HepG2 (cell line): ENCODE measurements around the gene PAIP1. TPM values are rescaled to one million over a fixed set of nuclear protein-coding genes. Genes with fewer than 3 reads are reported as not detected.

ENCODE experiments used
- ATAC-seq: fragments of 200-7000 bp; cut with Tn5 transposase; 3 replicates; pipeline ENCODE4 v1.9.1; 2020; ENCODE audit warnings: mild to moderate bottlenecking, moderate library complexity
- BruUV-seq: library from RNA; stranded (reverse); fragments of 400-500 nt; replicated peaks from 2 replicates; lab custom pipeline; 2021; lab: Mats Ljungman, UMichigan
- CTCF ChIA-PET: fragments of 300-600 bp; formaldehyde crosslinking; extraction: SDS; loops from one replicate; lab custom pipeline; 2021; ENCODE audit warnings: low total read pairs, inconsistent platforms, low intra/inter-chr PET ratio; lab: Yijun Ruan, JAX
- POLR2A ChIA-PET: fragments of 350-600 bp; sonication (Branson Sonifier 250); formaldehyde crosslinking; loops from one replicate; lab custom pipeline; 2020; ENCODE audit warnings: antibody characterized with exemption, inconsistent platforms; lab: Yijun Ruan, JAX
- DNase-seq: peaks from one replicate; pipeline ENCODE4 v3.0.0-alpha.2; 2015; ENCODE audit warnings: low spot score
- FAIRE-seq: peaks from 3 replicates; lab custom pipeline; 2011; peaks lifted over from hg19 to GRCh38; lab: Jason Lieb, UNC
- H2AFZ ChIP-seq: one replicate; pipeline ENCODE4 v1.6.1; 2011; ENCODE audit warnings: low read length, inconsistent platforms
- H3K27ac ChIP-seq: fragments of 300-600 bp; 3 replicates; pipeline ENCODE4 v1.8.0; 2011; ENCODE audit warnings: mixed run types, mild to moderate bottlenecking, mixed read lengths, low read length, inconsistent platforms; ENCODE audit not compliant: insufficient read depth; ENCODE audit errors: extremely low read length
- H3K27me3 ChIP-seq, 2 experiments: fragments of 200-600 bp in 1 of 2; 2 replicates in 1 of 2; 3 replicates in 1 of 2; pipeline versions ENCODE4 v1.6.0 to v1.8.0; 2011; ENCODE audit warnings: low read length in 2 of 2, mild to moderate bottlenecking in 2 of 2, moderate library complexity in 2 of 2, inconsistent platforms in 1 of 2; ENCODE audit not compliant: insufficient read depth in 2 of 2, control insufficient read depth in 1 of 2
- H3K36me3 ChIP-seq, 2 experiments: fragments of 200-600 bp in 1 of 2; replicated peaks in 1 of 2; 2 replicates in 1 of 2; 3 replicates in 1 of 2; pipeline versions ENCODE4 v1.5.1 to v1.8.0; 2011; ENCODE audit warnings: low read length in 2 of 2, inconsistent platforms in 1 of 2; ENCODE audit not compliant: insufficient read depth in 2 of 2, control insufficient read depth in 1 of 2
- H3K4me1 ChIP-seq: 2 replicates; pipeline ENCODE4 v1.5.1; 2012; ENCODE audit warnings: low read length, inconsistent platforms; ENCODE audit not compliant: insufficient read depth
- H3K4me2 ChIP-seq: 2 replicates; pipeline ENCODE4 v1.6.0; 2011; ENCODE audit warnings: low read depth, low read length, inconsistent platforms
- H3K4me3 ChIP-seq, 3 experiments: fragments of 200-600 bp in 1 of 3; sonication (generic), shearing (Covaris generic) in 1 of 3; replicated peaks in 1 of 3; 2 replicates each; pipeline ENCODE4 v1.5.1; 2011 to 2016; ENCODE audit warnings: low read length in 3 of 3, inconsistent platforms in 2 of 3, low read depth in 2 of 3, mild to moderate bottlenecking in 2 of 3, control low read depth in 1 of 3, mixed read lengths in 1 of 3; ENCODE audit not compliant: insufficient read depth in 1 of 3
- H3K79me2 ChIP-seq: one replicate; pipeline ENCODE4 v1.6.1; 2011; ENCODE audit warnings: low read length, inconsistent platforms; ENCODE audit not compliant: insufficient read depth
- H3K9ac ChIP-seq: 2 replicates; pipeline ENCODE4 v1.6.0; 2011; ENCODE audit warnings: mild to moderate bottlenecking, low read depth, low read length, inconsistent platforms; ENCODE audit not compliant: insufficient read depth
- H3K9me3 ChIP-seq: 2 replicates; pipeline ENCODE4 v1.5.1; 2012; ENCODE audit warnings: mild to moderate bottlenecking, low read length
- H4K20me1 ChIP-seq: 2 replicates; pipeline ENCODE4 v1.6.0; 2011; ENCODE audit warnings: inconsistent platforms, mild to moderate bottlenecking, low read length, moderate library complexity; ENCODE audit not compliant: insufficient read depth
- AKNA ChIP-seq: sonication (generic); formaldehyde crosslinking; IDR thresholded peaks from 2 replicates; pipeline ENCODE4 v1.4.0; 2020; ENCODE audit warnings: missing genetic modification reagents, borderline replicate concordance
- BCL6 ChIP-seq: IDR thresholded peaks from 2 replicates; pipeline ENCODE4 v1.6.1; 2016; ENCODE audit warnings: missing genetic modification reagents, missing compliant biosample characterization
- CBFB ChIP-seq: sonication (generic); formaldehyde crosslinking; IDR thresholded peaks from 2 replicates; pipeline ENCODE4 v1.4.0; 2020; ENCODE audit warnings: missing genetic modification reagents
- ELF1 ChIP-seq: sonication (generic); formaldehyde crosslinking; IDR thresholded peaks from 2 replicates; pipeline ENCODE4 v1.4.0; 2020; ENCODE audit warnings: missing genetic modification reagents
- GZF1 ChIP-seq: sonication (generic); formaldehyde crosslinking; IDR thresholded peaks from 2 replicates; pipeline ENCODE4 v1.5.1; 2020; ENCODE audit warnings: mild to moderate bottlenecking, missing genetic modification reagents
- MTF1 ChIP-seq: sonication (generic); formaldehyde crosslinking; IDR thresholded peaks from 2 replicates; pipeline ENCODE4 v1.5.0; 2020; ENCODE audit warnings: missing genetic modification reagents
- NCOA5 ChIP-seq: sonication (generic); formaldehyde crosslinking; IDR thresholded peaks from 2 replicates; pipeline ENCODE4 v1.4.0; 2020; ENCODE audit warnings: missing genetic modification reagents
- NFKBIZ ChIP-seq: IDR thresholded peaks from 2 replicates; pipeline ENCODE4 v1.6.1; 2018; ENCODE audit warnings: missing genetic modification reagents, missing compliant biosample characterization
- NR2F6 ChIP-seq, 2 experiments: IDR thresholded peaks; 2 replicates each; pipeline ENCODE4 v1.6.1; 2016; ENCODE audit warnings: antibody characterized with exemption in 1 of 2, mild to moderate bottlenecking in 1 of 2
- PHF8 ChIP-seq: sonication (generic); formaldehyde crosslinking; IDR thresholded peaks from 2 replicates; pipeline ENCODE4 v1.5.0; 2020; ENCODE audit warnings: missing genetic modification reagents
- POLR2G ChIP-seq: fragments of 200-400 bp; formaldehyde crosslinking; IDR thresholded peaks from 2 replicates; pipeline ENCODE4 v1.6.1; 2018; ENCODE audit warnings: mild to moderate bottlenecking, low read depth, low read length, moderate library complexity
- YEATS2 ChIP-seq: sonication (generic); formaldehyde crosslinking; IDR thresholded peaks from 2 replicates; pipeline ENCODE4 v1.4.0; 2020; ENCODE audit warnings: missing genetic modification reagents, borderline replicate concordance
- ZNF556 ChIP-seq: sonication (generic); formaldehyde crosslinking; IDR thresholded peaks from 2 replicates; pipeline ENCODE4 v1.4.0; 2020; ENCODE audit warnings: mild to moderate bottlenecking, missing genetic modification reagents, borderline replicate concordance
- ZNF703 ChIP-seq: sonication (generic); formaldehyde crosslinking; IDR thresholded peaks from 2 replicates; pipeline ENCODE4 v1.5.1; 2020; ENCODE audit warnings: missing genetic modification reagents, mild to moderate bottlenecking, moderate library complexity, borderline replicate concordance
- ZNF850 ChIP-seq: sonication (generic); formaldehyde crosslinking; conservative IDR thresholded peaks from 2 replicates; pipeline ENCODE4 v1.9.0; 2021; ENCODE audit warnings: mild to moderate bottlenecking, missing genetic modification reagents
- WGBS: methylation state at CpG from one replicate; pipeline ENCODE4 v1.1.6; 2017; ENCODE audit warnings: low lambda C conversion rate; 5-methylcytosine and 5-hydroxymethylcytosine counted together
- in situ Hi-C: cut with HindIII; loops from 2 replicates; pipeline ENCODE4 v1.10.0; 2017; ENCODE audit warnings: low pct_unique_long_range_greater_than_20kb; ENCODE audit not compliant: extremely low pct_ligation_motif_present
- intact Hi-C: fragments of 100-400 bp; cut with micrococcal nuclease; formaldehyde crosslinking; loops from one replicate; pipeline ENCODE4 v1.10.0; 2022; ENCODE audit not compliant: unreplicated experiment
- polyA plus RNA-seq, 8 experiments: library from polyadenylated mRNA; depleted of rRNA in 3 of 8; stranded (reverse) in 7 of 8; unstranded in 1 of 8; fragments of >200 nt; fragmentation: Illumina TruSeq in 4 of 8; extraction: Trizol in 4 of 8; gene quantifications; 2 replicates each; pipeline versions ENCODE4 v1.2.1 to v1.2.3, GENCODE V29; 2011 to 2016; ENCODE audit warnings: low read depth in 4 of 8, missing spikeins in 1 of 8, mixed read lengths in 1 of 8; ENCODE audit not compliant: insufficient read depth in 1 of 8
- total RNA-seq, 5 experiments: library from RNA; depleted of rRNA; stranded (reverse); fragments of >200 nt; fragmentation: Illumina TruSeq; extraction: Trizol; gene quantifications; 2 replicates each; pipeline ENCODE4 v1.2.3, GENCODE V29; 2016; ENCODE audit warnings: low read depth in 1 of 5
- TF ChIP-seq, protein P1 (sequence below): sonication (generic); formaldehyde crosslinking; IDR thresholded peaks from 2 replicates; pipeline ENCODE4 v1.8.1; 2023; ENCODE audit warnings: missing genetic modification reagents, mild to moderate bottlenecking, borderline replicate concordance
- TF ChIP-seq, protein P2 (sequence below): sonication (generic); formaldehyde crosslinking; IDR thresholded peaks from 2 replicates; pipeline ENCODE4 v1.4.0; 2020; ENCODE audit warnings: missing genetic modification reagents

Gene PAIP1
- total and polyA plus RNA-seq, 2 of the 13 experiments (the other 11 are each of a cell fraction or from before 2014, with no cell fraction given) = 96.6 to 116 TPM

DNA sequence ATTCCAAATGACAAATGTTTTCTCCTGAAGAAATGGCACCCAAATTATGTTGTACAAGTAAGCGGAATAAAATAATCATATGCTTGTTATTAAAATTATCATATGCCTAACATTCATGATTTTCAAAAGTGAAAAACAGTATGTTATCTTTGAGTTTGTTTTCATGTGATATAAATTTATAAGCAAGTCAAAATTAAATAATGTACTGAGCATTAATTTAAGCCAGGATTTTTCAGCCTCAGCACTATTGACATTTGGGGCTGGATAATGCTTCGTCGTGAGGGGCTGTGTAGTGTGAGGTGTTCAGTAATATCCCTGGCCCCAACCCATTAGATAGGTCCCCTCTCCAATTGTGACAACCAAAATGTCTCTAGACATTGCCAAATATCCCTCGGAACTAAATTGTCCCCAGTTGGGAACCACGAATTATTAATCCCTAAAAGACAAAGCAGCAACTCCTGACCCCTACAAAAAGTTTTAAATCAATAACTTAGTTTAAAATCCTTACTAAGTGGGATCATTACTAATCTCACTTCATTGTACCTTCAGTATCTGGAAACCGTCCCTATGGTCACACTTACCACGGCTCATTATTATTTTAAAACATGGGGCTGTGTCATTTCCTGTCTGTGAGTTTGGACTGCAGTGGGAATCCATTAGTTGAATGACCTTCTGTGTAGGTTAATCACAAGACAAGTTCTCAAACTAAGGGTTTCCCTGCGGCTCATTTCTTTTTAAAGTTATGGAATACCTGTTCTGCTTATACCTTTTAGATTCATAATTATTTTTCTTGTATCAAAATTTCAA lies 44.8 kb upstream of the PAIP1 start:
- Histone ChIP-seq H3K9ac (peak overlapping the region; percentile 78), H3K9me3 (no peaks in the 10 kb centered on the region), H3K79me2 (peaks cover 30% of the 10 kb centered on the region), H3K4me3 (peak overlapping the region; percentile 61 to 89 (median 80)), H3K4me2 (peak overlapping the region; percentile 97), H3K36me3 (no peaks in the 10 kb centered on the region), H3K4me1 (peaks cover 47% of the 10 kb centered on the region), H4K20me1 (no peaks in the 10 kb centered on the region), H3K27me3 (no peaks in the 10 kb centered on the region; a peak in 1 of 5 replicates), H2AFZ (peak overlapping the region; percentile 58), H3K27ac (peak overlapping the region; percentile 84)
- no TSS peak for BruUV-seq
- in situ Hi-C loops = no loop called here
- ATAC-seq (no peak), FAIRE-seq (no peak), DNase-seq (peak; percentile 32)
- CTCF ChIA-PET = no interaction called here
- intact Hi-C loops = loop anchor here (1.0 kb wide), 1 partner anchor 45 kb away; no protein-coding TSS in a partner anchor
- 15% methylated on average over 8 of the region's 8 CpGs for WGBS
- POLR2A ChIA-PET = interaction anchor here (1.1 to 1.7 kb wide), 5 partner anchors 12 to 480 kb away, joined by 3 to 8 read pairs (median 4); partner anchors contain the start of gene TMEM267
- no peak for TF ChIP-seq NFKBIZ (CRISPR knock-in tag)
- TF ChIP-seq CBFB (CRISPR knock-in tag) = no peak
- 0 out of 2 replicates have a peak, but pooled peaks have one; percentile 16 for TF ChIP-seq GZF1 (CRISPR knock-in tag)
- 0 out of 2 replicates have a peak, but pooled peaks have one; percentile 5 for TF ChIP-seq PHF8 (CRISPR knock-in tag)
- no peak for TF ChIP-seq ZNF850 (CRISPR knock-in tag)
- 0 out of 2 replicates have a peak, but pooled peaks have one; percentile 6 for TF ChIP-seq BCL6 (CRISPR knock-in tag)
- TF ChIP-seq ZNF556 (CRISPR knock-in tag) = no peak
- no peak for TF ChIP-seq ZNF703 (CRISPR knock-in tag)
- TF ChIP-seq MTF1 (CRISPR knock-in tag) = no peak
- TF ChIP-seq NCOA5 (CRISPR knock-in tag) = no peak
- peak; percentile 10; the same call in 1 of the 2 replicates for TF ChIP-seq POLR2G
- TF ChIP-seq AKNA (CRISPR knock-in tag) = no peak
- 0 out of 2 replicates have a peak, but pooled peaks have one; percentile 26 for TF ChIP-seq YEATS2 (CRISPR knock-in tag)
- no peak for TF ChIP-seq NR2F6 (IDR thresholded peaks at IDR 0.05)
- TF ChIP-seq NR2F6 (CRISPR knock-in tag; IDR thresholded peaks at IDR 0.05) = no peak
- TF ChIP-seq ELF1 (CRISPR knock-in tag) = peak; percentile 20; the same call in 1 of the 2 replicates
- TF ChIP-seq, protein P1, sequence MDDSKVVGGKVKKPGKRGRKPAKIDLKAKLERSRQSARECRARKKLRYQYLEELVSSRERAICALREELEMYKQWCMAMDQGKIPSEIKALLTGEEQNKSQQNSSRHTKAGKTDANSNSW (CRISPR knock-in tag) = no peak
- TF ChIP-seq, protein P2, sequence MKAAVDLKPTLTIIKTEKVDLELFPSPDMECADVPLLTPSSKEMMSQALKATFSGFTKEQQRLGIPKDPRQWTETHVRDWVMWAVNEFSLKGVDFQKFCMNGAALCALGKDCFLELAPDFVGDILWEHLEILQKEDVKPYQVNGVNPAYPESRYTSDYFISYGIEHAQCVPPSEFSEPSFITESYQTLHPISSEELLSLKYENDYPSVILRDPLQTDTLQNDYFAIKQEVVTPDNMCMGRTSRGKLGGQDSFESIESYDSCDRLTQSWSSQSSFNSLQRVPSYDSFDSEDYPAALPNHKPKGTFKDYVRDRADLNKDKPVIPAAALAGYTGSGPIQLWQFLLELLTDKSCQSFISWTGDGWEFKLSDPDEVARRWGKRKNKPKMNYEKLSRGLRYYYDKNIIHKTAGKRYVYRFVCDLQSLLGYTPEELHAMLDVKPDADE (CRISPR knock-in tag) = no peak
